ENCODE measurements around the gene ZNRF1. TPM values are rescaled to one million over a fixed set of nuclear protein-coding genes. Genes with fewer than 3 reads are reported as not detected.

The ZNRF1 gene
- total RNA-seq, 1 donor from 2014 or later, result 2.8 TPM

- ChIA-PET POLR2A (no interaction called here), CTCF (no interaction called here)
- H3K27ac Mint-ChIP-seq, result no peak overlapping the region
Measured at GRCh38 chr16:75130150-75130771, 131.4 kb downstream of the ZNRF1 start.

DNA sequence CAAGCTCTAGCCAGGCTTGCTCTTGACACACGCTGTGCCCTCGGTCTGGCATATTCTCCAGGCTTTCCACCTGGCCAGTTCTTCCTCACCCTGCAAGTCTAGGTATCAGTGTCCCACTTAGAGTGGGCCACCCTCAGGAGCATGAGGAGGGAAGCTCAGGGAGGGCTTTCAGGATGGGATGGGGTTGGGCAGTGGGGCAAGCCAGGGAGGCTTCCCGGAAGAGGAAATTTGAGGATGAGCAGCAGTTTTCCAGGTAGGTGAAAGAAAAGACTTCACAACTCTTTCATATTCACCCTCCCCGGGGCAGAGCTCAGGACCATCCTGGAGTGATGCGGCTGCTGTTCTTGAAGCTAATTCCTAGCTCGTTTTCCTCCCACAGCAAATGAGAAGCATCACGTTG is 132.3 kb downstream of the ZNRF1 start:
- Mint-ChIP-seq H3K4me3 (no peak overlapping the region), H3K36me3 (ENCODE audit: low read depth) (no peaks in the 10 kb centered on the region), H3K4me1 (no peaks in the 10 kb centered on the region), H3K27me3 (peaks cover 12% of the 10 kb centered on the region), H3K27ac (no peak overlapping the region), H3K9me3 (peaks cover 5% of the 10 kb centered on the region)
- no peak for DNase-seq
- ATAC-seq (ENCODE audit: low read depth), result no peak
- POLR2A ChIA-PET, result no interaction called here
- TF ChIP-seq, protein P1, sequence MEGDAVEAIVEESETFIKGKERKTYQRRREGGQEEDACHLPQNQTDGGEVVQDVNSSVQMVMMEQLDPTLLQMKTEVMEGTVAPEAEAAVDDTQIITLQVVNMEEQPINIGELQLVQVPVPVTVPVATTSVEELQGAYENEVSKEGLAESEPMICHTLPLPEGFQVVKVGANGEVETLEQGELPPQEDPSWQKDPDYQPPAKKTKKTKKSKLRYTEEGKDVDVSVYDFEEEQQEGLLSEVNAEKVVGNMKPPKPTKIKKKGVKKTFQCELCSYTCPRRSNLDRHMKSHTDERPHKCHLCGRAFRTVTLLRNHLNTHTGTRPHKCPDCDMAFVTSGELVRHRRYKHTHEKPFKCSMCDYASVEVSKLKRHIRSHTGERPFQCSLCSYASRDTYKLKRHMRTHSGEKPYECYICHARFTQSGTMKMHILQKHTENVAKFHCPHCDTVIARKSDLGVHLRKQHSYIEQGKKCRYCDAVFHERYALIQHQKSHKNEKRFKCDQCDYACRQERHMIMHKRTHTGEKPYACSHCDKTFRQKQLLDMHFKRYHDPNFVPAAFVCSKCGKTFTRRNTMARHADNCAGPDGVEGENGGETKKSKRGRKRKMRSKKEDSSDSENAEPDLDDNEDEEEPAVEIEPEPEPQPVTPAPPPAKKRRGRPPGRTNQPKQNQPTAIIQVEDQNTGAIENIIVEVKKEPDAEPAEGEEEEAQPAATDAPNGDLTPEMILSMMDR (IDR thresholded peaks at IDR 0.05), result no peak
- intact Hi-C loops (cut with micrococcal nuclease), result no loop called here
- CTCF ChIA-PET, result no interaction called here

More at GRCh38 chr16:75130150-75130771, 131.4 kb downstream of the ZNRF1 start:
- intact Hi-C loops (cut with micrococcal nuclease), result no loop called here
- TF ChIP-seq, protein P1 (IDR thresholded peaks at IDR 0.05), result no peak
- ATAC-seq (ENCODE audit: low read depth), result no peak
- no peaks in the 10 kb centered on the region for H3K36me3 Mint-ChIP-seq (ENCODE audit: low read depth)
- no peak overlapping the region for H3K4me3 Mint-ChIP-seq
- H3K4me1 Mint-ChIP-seq, result no peaks in the 10 kb centered on the region
- H3K9me3 Mint-ChIP-seq, result peaks cover 5% of the 10 kb centered on the region
- peaks cover 12% of the 10 kb centered on the region for H3K27me3 Mint-ChIP-seq
- DNase-seq, result no peak

DNA sequence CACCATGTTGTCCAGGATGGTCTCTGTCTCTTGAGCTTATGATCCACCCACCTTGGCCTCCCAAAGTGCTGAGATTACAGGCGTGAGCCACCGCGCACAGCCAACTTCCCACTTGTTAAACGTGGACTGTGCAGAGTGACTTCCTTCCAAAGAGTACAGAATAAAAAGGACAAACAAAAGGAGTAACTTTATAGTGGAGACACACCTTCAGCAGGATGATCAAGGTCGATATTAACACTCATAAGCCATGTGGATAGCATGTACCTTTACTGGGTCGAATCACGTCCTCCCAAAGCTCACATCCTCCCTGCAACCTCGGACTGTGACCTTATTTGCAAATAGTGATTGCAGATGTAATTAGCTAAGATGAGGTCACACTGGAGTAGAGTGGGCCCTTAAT is 139.4 kb downstream of the ZNRF1 start:
- ATAC-seq (ENCODE audit: low read depth) (no peak), DNase-seq (no peak)
- TF ChIP-seq, protein P1 (IDR thresholded peaks at IDR 0.05), result no peak
- Mint-ChIP-seq H3K4me1 (peaks cover 8% of the 10 kb centered on the region), H3K27me3 (peaks cover 5% of the 10 kb centered on the region), H3K4me3 (no peak overlapping the region), H3K9me3 (no peaks in the 10 kb centered on the region), H3K36me3 (ENCODE audit: low read depth) (no peaks in the 10 kb centered on the region), H3K27ac (no peak overlapping the region)
- intact Hi-C loops (cut with micrococcal nuclease), result no loop called here
- POLR2A ChIA-PET, result no interaction called here
- CTCF ChIA-PET, result no interaction called here

DNA sequence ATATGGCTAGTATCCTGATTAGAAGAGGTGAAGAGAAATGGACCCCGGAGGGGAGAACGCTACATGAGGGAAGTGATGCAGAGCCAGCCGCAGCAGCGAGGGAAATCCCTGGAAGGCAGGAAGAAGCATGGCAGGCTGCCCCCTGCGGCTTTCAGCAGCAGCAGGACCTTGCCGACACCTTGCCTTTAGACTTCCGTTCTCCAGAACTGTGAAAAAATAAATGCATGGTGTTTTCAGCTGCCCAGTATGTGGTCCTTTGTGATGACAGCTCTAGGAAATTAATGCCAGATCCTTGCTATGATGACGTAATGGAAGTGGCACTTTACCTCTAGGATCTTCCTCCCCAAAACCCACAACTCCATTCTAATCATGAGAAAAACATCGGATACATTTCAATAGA is 139.8 kb downstream of the ZNRF1 start:
- intact Hi-C loops (cut with micrococcal nuclease), result no loop called here
- H3K4me3 Mint-ChIP-seq, result no peak overlapping the region
- CTCF ChIA-PET, result no interaction called here
- POLR2A ChIA-PET, result no interaction called here
- peaks cover 5% of the 10 kb centered on the region for H3K27me3 Mint-ChIP-seq
- DNase-seq (no peak), ATAC-seq (ENCODE audit: low read depth) (no peak)
- H3K9me3 Mint-ChIP-seq, result no peaks in the 10 kb centered on the region
- peaks cover 8% of the 10 kb centered on the region for H3K4me1 Mint-ChIP-seq
- TF ChIP-seq, protein P1 (IDR thresholded peaks at IDR 0.05), result no peak
- no peaks in the 10 kb centered on the region for H3K36me3 Mint-ChIP-seq (ENCODE audit: low read depth)
- H3K27ac Mint-ChIP-seq, result no peak overlapping the region

GRCh38 chr16:75139498-75139897 is 140.7 kb downstream of the ZNRF1 start:
- no peak for DNase-seq
- no peak overlapping the region for H3K27ac Mint-ChIP-seq
- ChIA-PET POLR2A (no interaction called here), CTCF (no interaction called here)
- no peaks in the 10 kb centered on the region for H3K36me3 Mint-ChIP-seq (ENCODE audit: low read depth)
- H3K4me1 Mint-ChIP-seq, result peaks cover 8% of the 10 kb centered on the region
- intact Hi-C loops (cut with micrococcal nuclease), result no loop called here
- no peaks in the 10 kb centered on the region for H3K9me3 Mint-ChIP-seq
- no peak overlapping the region for H3K4me3 Mint-ChIP-seq
- no peak for ATAC-seq (ENCODE audit: low read depth)
- TF ChIP-seq, protein P1 (IDR thresholded peaks at IDR 0.05), result no peak
- peaks cover 5% of the 10 kb centered on the region for H3K27me3 Mint-ChIP-seq

All from activated B cell treated with CpG ODN at 0.5 μM for 24 hours (primary cell).